GM15510 (cell line): ENCODE measurements around the gene PNKD.

Experiments
- POLR2A ChIP-seq: IDR thresholded peaks from 3 replicates; pipeline ENCODE4 v1.6.1; 2011; ENCODE audit warnings: borderline replicate concordance; ENCODE audit not compliant: insufficient read length; ENCODE audit errors: extremely low read depth

PNKD gene

DNA sequence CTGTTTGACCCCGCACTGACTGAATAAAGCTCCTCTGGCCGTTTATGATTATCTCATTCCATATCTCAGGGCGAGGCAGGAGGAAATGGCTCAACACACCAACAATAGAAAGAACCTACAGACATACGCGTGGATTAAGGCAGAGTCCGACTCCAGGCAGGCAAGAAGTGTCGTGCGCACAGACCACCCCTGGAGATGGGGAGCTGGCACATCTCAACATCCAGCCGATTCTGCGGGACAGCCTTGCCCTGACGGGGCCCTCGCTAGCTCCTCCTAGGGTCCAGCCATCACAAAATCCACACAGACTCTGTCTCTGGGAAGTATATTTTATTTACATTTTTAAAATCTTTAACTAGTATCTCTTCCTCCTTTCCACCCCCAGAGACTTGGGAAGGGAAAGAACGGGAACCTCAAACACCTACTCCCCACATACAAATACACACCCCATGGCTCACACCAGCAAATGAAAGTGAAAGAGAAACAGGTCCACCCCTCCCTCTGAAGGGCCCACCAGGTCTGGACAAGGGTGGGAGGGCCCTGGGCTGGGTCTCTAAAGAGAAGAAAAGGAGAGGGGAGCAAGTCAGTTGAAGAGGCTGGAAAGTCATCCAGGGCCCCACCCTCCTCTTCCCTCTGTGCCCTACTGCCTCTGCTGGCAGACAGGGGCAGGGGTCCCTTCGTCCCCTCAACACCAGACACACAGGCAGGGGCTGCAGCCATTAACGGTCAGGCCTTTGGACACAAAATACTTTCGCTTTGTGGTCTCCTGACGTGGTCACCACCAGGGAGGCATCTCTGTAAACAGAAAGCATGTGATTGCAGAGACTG lies 6.3 kb upstream of the PNKD start:
- TF ChIP-seq POLR2A: no peak

DNA sequence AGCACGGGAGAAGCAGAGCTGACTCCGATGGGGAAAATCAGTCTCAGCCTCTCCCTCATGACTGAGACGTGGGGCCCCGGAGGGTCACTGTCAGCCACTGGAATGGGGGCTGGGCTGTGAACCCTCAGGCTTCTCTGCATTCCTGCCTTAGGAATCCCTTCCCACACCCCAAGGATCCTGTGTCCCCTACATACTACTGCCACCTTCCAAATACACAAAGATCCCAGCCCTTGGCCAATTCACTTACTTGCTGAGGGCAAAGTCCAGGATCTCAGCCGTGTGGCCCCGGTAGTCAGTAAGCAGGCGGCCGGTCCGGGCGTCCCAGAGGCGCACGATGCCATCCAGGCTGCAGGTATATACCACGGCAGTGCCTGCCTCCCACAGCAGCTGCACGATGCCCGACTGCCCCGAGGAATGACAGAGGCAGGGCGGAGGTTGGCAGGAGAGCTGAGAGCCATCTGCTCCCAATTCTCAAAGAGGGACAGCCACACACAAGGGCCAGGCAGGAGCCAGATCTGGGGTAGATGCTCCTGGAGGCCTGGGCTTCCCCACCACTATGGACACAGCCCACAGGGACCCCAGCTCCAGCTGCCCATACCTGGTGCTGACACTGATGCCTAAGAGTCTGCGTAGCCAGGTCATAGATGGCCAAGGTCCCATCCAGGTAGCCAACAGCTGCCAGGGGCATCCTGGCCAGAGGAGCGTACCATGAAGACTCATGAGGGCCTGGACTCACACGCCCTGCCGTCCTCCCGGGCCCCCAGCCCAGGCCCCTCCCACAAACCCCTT lies 5.4 kb upstream of the PNKD start:
- TF ChIP-seq POLR2A: no peak

DNA sequence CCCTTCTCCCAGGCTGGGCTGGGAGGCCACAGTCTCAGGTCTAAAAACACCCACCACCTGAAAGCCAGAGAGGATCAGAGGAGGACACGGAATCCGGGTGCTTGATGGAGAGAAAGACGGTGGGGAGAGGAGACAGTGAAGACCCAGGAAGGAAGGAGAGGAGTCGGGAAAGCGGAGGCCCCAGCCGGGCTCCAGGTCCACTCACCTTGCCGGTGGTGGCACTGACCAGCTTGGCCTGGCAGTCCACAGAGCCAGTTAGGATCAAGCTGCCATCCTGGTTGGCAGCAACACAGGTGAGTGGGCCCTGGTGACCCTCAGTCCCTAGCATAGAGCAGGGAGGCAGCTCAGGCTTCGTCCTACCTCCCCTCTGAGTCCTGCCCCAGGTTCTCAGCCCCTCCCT lies 4.7 kb upstream of the PNKD start:
- TF ChIP-seq POLR2A: no peak

DNA sequence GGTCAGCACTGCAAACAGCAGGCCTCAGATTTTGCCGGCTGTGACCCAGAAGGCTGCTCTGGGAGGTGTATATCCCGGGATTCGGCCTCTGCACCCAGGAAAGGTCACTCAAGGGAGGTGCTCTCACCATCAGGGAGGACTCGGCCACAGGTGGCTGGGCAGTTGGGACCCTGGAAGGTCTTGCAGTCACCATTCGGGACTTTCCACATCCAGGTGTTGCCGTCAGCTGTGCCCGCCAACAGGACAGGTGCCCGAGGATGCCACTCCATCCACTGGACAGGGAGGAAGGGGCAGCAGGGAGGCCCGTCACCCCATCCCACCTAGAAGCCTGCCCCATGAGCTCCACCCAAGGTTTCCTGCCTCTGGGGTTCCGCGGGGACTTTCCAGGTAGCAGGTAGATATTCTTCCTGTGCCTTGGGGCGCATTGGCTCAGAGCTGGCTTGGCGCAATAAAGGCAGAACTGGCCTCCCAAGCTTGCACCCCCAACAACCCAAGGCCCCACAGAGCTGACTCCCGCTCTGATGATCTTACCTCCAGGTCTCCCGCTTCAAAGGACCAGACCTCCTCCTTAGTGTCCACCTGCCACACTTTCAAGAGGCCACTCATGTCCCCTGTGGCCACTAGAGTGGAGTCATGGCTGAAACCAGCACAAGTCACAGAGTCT lies 3.9 kb upstream of the PNKD start:
- no peak for TF ChIP-seq POLR2A

DNA sequence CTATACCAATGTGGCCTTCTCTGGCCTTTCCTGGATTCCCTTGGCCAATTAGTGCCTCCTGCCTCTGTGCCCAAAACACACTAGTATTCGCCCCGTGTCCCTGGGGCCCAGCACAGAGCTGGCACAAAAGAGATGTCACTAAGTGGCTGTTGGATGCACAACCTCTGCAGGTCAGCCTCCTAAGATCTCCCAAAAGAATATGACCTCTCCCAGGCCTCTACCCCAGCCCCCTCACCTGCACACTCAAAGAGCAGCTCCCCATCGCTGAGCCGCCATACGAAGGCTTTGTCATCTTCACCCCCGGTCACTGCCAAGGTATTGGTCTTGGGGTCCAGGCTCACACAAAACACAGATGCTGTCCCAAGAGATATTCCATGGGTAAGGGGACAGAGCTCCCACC lies 3.1 kb upstream of the PNKD start:
- no peak for TF ChIP-seq POLR2A

DNA sequence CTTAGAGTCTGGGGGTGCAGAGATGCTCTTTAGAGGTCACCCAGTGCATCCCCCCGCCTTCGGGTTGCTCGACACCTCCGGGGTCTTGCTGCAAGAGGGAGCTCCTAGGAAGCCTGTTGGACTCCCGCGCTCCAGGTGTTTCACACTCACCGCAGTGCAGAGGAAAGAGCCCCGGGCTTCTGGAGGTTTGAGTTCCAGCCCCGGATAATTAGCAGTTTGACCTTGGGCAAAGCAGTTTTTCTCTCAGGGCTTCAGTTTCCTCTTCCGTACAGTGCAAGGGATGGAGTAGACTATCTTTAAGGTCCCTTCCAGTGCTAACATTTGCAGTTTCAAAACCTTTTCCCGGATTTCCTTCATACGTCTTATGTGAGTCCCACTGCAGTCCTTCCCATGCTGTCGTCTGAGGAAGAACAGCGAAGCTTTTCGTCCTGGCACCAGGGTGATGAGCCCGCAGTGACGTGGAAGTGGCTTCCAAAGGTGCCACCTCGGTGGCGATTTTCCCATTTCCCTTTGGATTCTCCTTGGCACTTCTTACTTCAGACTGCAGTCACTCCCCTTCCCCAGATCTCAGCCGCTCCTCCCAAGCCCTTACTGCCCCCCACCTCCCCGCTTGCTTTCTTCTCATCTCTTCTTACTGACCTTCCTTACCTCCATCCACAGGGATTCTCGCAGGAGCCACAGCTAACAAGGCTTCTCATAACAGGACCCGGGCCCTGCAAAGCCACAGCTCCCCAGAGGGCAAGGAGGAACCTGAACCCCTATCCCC lies 585 bp downstream of the PNKD start:
- no peak for TF ChIP-seq POLR2A

DNA sequence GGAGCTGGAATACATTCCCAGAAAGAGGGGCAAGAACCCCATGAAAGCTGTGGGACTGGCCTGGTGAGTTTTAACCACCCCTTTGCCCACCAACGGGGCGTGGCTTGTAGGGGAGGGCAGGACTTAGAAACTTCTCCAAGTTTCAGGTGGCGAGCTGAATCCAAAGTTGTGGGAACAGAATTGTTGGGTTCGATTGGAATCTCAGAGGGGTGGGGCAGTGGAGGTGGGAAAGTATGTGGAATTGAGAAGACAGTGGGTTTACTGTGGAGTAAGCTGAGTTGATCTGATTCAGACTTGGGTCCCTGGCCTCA lies 1.1 kb downstream of the PNKD start:
- TF ChIP-seq POLR2A: no peak

DNA sequence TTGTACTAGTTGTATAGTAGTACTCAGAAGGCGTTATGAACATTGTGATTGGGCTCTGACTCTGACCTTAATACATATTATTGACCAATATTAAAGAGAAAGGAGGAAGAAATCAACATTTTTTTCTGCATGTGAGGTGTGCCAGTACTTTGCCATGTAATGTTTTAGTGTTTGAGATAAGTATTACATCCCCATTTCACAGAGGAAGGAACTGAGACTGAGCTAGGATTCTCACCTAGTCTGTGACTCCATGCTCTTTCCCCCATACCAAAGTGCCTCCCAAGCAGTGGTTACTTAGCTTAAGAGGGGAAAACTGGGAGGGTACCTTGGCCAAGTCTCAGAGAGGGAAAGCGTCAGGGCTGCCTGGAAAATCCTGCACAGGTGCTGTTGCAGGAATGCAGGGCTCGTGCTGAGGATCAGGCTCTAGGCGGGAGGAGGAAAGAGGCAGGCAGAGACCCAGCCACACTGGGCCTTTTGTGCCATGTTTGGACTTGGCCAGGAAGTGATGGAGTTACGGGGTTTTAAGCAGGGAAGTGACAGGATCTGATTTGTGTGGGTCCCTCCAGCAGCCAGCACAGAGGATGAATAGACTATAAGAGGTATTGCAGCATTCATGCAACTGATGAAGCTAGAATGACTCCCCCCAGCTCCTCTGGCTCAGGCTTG lies 1.7 kb downstream of the PNKD start:
- TF ChIP-seq POLR2A: peak; percentile 15

DNA sequence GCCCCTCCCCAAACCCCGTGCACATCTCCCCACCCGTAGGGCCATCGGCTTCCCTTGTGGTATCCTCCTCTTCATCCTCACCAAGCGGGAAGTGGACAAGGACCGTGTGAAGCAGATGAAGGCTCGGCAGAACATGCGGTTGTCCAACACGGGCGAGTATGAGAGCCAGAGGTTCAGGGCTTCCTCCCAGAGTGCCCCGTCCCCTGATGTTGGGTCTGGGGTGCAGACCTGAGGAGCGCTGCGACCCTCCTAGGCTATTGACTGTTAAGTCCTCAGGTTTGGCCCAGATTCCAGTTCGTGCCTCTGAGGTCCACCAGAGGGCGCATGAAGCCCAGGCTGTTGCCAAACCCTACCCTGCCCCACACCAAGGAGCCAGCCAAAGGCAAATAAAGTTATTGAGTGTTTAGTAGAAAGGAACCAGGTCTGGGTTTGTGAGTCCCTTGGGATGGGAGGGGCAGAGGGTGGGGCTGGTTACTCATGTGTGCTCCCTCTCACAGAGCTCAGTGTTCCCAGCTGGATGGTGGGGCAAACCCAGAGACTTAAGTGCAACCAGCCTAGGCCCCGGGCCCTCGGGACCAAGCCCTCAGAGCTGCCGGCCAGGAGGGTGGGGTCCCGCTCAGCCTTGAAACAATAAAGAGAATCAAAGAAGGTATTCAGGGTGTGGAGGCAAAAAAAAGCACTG lies 2.4 kb downstream of the PNKD start:
- TF ChIP-seq POLR2A: no peak

DNA sequence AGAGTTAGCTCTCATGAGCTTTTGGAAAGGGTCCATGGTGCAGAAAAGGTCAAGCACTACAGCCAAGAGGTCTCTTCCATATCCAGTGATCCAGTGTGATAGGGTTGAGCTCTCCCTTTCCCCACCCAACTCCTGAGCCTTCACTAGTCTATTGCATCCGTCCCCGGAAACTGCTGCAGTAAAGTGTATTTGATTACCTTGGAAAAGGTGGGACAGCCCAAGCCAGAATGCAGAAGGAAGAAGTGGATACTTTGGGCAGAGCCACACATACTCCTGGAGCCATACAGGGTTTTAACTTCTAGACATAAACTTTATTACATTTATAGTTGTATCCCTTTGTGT lies 3.6 kb downstream of the PNKD start:
- no peak for TF ChIP-seq POLR2A

DNA sequence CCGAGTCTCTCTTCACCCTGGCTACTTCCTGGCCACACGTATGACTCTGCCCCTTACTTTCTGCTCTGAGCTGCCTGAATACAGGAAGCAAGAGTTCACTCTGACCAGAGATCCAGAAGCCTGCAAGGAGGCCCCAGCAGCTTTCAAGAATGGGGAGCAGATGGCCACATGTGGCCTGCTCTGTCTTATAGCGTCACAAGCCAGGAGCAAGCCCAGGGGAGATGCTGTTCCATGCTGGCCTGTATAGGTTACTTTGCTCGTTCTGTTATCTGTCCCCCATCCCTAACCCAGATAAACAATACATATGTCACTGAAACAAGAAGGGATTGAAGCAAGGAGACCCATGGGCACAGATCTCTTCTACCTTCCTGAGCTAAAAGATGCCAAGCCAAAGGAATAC lies 4.3 kb downstream of the PNKD start:
- TF ChIP-seq POLR2A: no peak

DNA sequence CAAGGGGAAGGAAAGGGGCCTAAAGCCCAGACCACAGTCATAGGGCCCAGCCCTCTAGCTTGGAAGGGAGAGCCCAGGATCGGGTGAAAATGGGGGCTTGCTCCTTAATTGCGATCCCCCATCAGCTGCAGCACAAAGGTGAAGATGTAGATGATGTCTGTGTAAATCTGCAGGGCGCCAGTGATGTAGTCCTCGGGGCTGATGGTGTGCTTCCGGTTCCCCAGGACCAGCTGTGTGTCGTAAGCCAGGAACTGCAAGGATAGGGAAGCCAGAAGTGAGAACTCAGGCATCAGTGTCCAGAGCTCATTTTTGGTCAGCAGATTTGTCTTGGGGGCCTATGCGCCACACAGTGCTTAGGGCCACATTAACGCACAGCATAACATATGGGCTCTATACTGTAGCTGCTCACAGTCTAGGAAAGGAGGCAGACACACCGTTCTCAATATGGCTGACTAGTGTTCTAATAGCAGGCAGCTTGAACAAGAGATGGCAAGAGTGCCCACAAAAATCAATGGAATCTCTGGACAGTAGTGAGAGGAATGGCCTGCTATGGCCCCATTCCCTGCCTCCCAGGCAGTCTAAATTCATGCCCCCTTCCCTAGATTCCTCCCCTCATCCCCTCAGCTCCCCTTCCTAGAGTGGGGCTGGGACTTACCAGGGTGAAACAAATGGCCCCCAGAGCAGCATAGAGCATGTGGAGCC lies 5.2 kb downstream of the PNKD start:
- TF ChIP-seq POLR2A: no peak

DNA sequence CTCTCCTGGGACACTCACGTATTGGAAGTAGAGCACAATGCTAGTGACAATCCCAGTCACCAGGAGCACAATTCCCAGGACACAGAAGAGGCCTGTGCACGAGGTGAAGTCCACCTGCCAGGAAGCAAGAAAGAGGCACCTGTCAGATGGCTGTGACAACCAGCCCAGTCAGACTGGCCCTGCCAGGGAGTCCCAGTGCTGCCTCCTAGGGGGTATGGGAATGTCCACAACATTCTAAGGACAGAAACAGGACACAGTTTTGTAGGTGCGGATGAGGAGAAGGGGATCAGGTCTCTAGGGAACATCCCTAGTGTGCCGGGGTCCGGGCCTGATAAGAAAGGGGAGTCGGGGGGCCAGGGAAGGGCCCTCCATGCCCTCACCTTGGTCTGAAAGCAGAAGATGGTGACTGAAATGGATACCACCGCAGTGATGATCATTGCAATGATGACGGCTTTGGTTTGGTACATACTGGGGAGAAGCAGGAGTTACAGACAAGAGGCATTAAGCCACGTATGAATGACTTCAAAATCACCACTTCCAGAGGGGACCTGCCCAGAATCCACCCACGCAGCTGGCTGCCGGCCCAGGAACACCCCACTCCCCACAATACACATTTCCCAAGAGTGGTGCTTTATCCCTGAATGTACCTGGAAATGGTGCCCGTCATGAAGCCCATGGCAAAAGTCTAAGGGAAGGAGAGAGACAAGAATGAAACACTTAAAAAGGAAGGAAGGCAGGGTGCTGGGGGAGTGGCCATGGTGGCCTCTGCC lies 6.9 kb downstream of the PNKD start:
- TF ChIP-seq POLR2A: no peak
